ENCODE results near the gene ERC1.
"Not testable (repeated sequence)": the region's sequence is repeated elsewhere in the genome, so short reads cannot be mapped to it uniquely, and the experiment has no call there.

Gene ERC1

DNA sequence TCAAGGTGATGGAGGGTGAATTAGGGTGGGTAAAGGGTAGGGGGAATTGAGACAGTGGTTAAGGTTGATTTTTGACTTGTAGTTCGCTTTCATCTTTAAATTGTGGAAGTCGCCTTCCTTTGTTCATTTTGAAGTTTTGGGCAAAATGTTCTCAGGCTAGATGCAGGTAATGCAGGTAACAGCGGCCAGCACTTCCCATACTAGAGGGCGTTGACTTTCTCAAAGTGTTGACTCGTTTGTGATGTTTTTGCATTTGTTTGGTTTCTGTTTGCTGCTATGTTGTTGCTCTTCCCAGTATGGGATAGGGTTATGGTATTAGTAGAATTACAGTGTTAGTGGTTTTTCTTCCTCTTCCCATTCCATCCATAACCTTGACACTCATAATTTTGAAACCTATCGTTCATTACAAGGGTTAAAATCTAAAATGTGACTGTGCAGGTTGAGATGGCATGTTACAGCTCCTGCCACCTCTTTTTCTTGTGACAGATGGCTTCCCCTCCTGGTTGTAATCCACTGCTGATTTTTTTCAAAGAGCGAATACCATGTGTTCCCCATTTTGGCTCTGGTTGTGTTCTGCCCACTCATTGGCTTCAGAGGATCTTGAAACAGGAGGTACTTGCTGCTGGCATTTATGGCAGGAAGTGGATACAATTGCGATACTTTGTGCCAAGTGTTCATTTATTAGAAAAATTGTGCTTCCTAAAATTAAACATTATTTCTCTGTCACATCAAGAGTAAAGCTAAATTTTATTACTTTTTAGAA, 57.1 kb downstream of the ERC1 start:
- no peak overlapping the region for H3K4me3 ChIP-seq (ENCODE audit: low read depth, low read length)
- in situ Hi-C loops (cut with HindIII; ENCODE audit: low sequenced_read_pairs), result no loop called here
- DNase-seq (ENCODE audit: low read depth), result no peak
- TF ChIP-seq, protein P1, sequence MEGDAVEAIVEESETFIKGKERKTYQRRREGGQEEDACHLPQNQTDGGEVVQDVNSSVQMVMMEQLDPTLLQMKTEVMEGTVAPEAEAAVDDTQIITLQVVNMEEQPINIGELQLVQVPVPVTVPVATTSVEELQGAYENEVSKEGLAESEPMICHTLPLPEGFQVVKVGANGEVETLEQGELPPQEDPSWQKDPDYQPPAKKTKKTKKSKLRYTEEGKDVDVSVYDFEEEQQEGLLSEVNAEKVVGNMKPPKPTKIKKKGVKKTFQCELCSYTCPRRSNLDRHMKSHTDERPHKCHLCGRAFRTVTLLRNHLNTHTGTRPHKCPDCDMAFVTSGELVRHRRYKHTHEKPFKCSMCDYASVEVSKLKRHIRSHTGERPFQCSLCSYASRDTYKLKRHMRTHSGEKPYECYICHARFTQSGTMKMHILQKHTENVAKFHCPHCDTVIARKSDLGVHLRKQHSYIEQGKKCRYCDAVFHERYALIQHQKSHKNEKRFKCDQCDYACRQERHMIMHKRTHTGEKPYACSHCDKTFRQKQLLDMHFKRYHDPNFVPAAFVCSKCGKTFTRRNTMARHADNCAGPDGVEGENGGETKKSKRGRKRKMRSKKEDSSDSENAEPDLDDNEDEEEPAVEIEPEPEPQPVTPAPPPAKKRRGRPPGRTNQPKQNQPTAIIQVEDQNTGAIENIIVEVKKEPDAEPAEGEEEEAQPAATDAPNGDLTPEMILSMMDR (IDR thresholded peaks at IDR 0.05; ENCODE audit: low read depth, low read length, missing control alignments), result no peak

DNA sequence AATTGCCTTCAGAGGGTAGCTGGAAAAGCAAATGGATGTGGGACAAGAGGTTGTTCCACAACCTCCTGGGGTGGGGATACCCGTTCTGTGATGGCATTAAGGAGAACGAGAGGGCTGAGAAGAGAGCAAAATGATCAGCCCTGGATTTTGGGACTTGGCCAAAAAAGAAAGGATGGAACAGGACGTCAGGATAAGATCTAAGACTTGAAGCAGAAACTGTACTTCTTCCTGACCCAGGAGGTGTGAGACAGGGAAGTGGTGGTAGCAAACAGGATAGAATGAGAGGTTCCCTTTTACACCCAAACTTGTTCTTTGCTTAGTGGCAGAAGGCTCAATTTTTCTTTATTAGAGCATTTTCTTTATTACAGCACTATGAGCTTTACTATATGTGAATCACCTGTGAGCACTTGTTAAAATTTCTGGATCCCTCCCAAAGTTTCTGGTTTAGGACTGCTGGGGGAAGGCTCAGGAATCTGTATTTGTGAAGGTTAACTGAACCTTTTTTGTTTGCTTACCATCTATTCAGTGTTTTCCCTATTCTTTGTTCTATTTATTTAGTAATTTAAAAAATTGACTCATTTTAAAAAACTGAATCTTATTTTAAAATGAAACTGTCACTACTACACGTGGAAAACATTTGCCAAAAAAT, 59.2 kb downstream of the ERC1 start:
- TF ChIP-seq, protein P1 (IDR thresholded peaks at IDR 0.05; ENCODE audit: low read depth, low read length, missing control alignments), result no peak
- DNase-seq (ENCODE audit: low read depth), result no peak

DNA sequence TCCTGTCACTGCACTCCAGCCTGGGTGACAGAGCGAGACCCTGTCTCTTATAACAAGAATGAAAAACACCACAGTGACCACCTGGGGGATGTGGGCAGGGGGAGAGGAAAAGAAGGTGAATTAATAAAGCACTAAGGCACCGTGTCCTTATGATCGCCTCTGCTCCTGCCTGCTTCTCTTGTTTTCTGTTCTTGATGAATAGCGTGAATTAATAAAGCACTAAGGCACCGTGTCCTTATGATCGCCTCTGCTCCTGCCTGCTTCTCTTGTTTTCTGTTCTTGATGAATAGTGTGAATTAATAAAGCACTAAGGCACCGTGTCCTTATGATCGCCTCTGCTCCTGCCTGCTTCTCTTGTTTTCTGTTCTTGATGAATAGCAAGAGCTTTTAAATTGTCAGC, 60.6 kb downstream of the ERC1 start:
- DNase-seq (ENCODE audit: low read depth), result not testable (repeated sequence)

More for the DNA sequence above, 59.2 kb downstream of the ERC1 start:
- H3K4me3 ChIP-seq (ENCODE audit: low read depth, low read length), result no peak overlapping the region
- in situ Hi-C loops (cut with HindIII; ENCODE audit: low sequenced_read_pairs), result no loop called here

DNA sequence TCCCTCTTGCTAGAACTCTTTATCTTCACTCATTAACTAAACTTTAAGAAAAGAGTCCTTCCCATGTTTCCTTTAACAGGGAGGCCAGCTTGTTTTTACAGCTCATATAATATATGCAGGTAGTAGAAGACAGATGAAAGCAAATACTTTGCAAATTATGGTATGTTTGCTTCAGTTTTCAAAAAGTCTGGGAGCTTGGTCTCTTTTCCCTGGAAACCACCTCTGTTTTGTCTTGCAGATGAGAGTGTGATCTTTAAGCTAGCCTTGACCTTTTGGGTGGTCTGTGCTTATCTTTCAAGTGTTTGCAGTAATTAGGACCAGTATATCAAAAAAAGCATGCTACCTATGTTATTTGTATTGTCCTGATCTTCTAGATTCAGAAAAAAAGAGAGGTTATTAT, 62.7 kb downstream of the ERC1 start:
- in situ Hi-C loops (cut with HindIII; ENCODE audit: low sequenced_read_pairs), result no loop called here
- TF ChIP-seq, protein P1 (IDR thresholded peaks at IDR 0.05; ENCODE audit: low read depth, low read length, missing control alignments), result no peak
- DNase-seq (ENCODE audit: low read depth), result no peak
- no peak overlapping the region for H3K4me3 ChIP-seq (ENCODE audit: low read depth, low read length)

More for the DNA sequence above, 60.6 kb downstream of the ERC1 start:
- in situ Hi-C loops (cut with HindIII; ENCODE audit: low sequenced_read_pairs); H3K4me3 ChIP-seq (ENCODE audit: low read depth, low read length): not testable (repeated sequence)

DNA sequence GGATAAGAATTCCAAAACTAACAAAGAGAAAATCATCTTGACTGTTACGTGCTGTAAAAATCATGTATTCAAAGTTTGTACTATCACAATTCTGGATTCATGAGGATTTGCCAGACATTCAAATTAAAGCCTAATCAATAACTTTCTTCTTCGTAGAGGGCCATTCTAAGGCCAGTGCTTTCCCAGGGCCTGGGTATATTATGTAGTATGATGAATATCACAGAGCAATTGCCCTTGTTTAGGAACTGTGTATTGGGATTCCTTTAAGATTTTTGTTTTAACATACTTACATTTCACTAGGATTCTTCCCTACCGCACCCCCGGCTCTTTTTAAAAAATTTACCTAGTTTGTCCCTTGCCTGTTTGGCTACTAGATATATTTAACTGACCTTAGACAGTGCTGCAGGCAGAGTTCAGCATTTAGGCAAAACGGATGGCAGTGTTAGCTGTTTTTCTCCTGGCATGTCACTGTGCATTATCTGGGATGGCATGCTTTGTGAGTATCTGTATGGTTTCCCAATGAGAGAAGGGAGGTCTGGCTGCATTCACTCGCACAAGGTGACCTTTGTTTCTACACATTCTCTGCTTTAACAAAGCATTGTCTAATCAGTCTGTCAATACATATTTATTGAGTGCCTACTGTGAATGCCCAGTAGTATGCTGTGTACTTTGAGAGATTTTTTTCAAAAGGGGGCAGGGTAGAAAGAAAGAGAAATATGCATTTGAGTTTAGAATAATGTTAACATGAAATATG, 63.3 kb downstream of the ERC1 start:
- TF ChIP-seq, protein P1 (IDR thresholded peaks at IDR 0.05; ENCODE audit: low read depth, low read length, missing control alignments), result no peak
- in situ Hi-C loops (cut with HindIII; ENCODE audit: low sequenced_read_pairs), result no loop called here
- DNase-seq (ENCODE audit: low read depth), result no peak
- H3K4me3 ChIP-seq (ENCODE audit: low read depth, low read length), result no peak overlapping the region

DNA sequence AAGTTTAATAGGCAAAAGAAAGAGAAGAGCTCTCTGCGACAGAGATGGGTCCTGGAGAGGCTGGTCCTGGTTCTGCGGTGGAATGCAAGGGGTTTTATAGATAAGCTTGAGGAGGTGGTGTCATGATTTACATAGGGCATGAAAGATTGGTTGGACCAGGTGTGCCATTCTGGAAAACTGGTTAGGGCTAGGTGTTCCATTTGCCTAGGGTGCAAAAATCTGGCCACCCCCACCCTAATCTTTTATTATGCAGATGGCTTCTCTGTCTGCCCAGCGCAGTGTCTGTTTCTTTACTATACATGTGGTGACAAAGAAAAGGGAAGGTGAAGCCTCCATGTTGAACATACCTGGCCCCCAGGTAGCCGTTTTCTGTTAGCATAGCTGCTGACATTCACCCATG, 65.4 kb downstream of the ERC1 start:
- in situ Hi-C loops (cut with HindIII; ENCODE audit: low sequenced_read_pairs), result no loop called here
- no peak overlapping the region for H3K4me3 ChIP-seq (ENCODE audit: low read depth, low read length)
- no peak for DNase-seq (ENCODE audit: low read depth)
- TF ChIP-seq, protein P1 (IDR thresholded peaks at IDR 0.05; ENCODE audit: low read depth, low read length, missing control alignments), result no peak

All from astrocyte of the cerebellum (primary cell).